Left lung (tissue), 10 donors: ENCODE measurements around the gene TXNDC17. TPM values are rescaled to one million over a fixed set of nuclear protein-coding genes. Genes with fewer than 3 reads are reported as not detected.
"Not testable (repeated sequence)": the region's sequence is repeated elsewhere in the genome, so short reads cannot be mapped to it uniquely, and the experiment has no call there.

ENCODE experiments used
- ATAC-seq: fragments of 200-7000 bp; cut with Tn5 transposase; one replicate; pipeline ENCODE4 v1.9.1; 2020; ENCODE audit warnings: moderate library complexity
- DNase-seq, 4 donors: peaks; one replicate each; pipeline ENCODE4 v3.0.0-alpha.2; 2013 to 2020
- H3K27ac ChIP-seq, 2 donors: fragments of 200-600 bp; sonication (generic) in 1 of 2; one replicate each; pipeline versions ENCODE4 v1.5.0 to v1.8.0; 2020 to 2021
- H3K27me3 ChIP-seq, 2 donors: fragments of 200-600 bp; sonication (generic) in 1 of 2; one replicate each; pipeline versions ENCODE4 v1.5.0 to v1.8.0; 2020 to 2021
- H3K36me3 ChIP-seq, 2 donors: fragments of 200-600 bp; sonication (generic) in 1 of 2; one replicate each; pipeline versions ENCODE4 v1.5.0 to v1.8.0; 2020 to 2021
- H3K4me1 ChIP-seq, 2 donors: fragments of 200-600 bp; one replicate each; pipeline ENCODE4 v1.8.0; 2021
- H3K4me3 ChIP-seq, 2 donors: fragments of 200-600 bp; sonication (generic) in 1 of 2; one replicate each; pipeline versions ENCODE4 v1.5.0 to v1.8.0; 2020 to 2021; ENCODE audit warnings: mild to moderate bottlenecking in 1 of 2
- H3K9me3 ChIP-seq, 2 donors: fragments of 200-600 bp; sonication (generic) in 1 of 2; one replicate each; pipeline versions ENCODE4 v1.5.0 to v1.8.0; 2020 to 2021
- intact Hi-C, 2 donors: fragments of 100-400 bp; cut with DNase I; formaldehyde crosslinking; loops; one replicate each; pipeline versions ENCODE4 v1.11.2 to v1.14.2; 2022
- microRNA-seq, 2 donors: library from miRNA; unstranded; fragments of <30 nt; microRNA quantifications; one replicate each; pipeline ENCODE4, GENCODE V29; 2019
- polyA plus RNA-seq, 6 donors: library from polyadenylated mRNA; unstranded; fragments of 120-200 nt; gene quantifications; one replicate each; pipeline ENCODE4 v1.2.1, GENCODE V29; 2013; ENCODE audit not compliant: insufficient read length in 6 of 6
- total RNA-seq, 2 donors: library from RNA; stranded (reverse); fragmentation: NEBNext Ultra II Directional; extraction: Animal tissue kit (Norgen Biotek cat#: 25700); gene quantifications; one replicate each; pipeline ENCODE4 v1.2.1, GENCODE V29; 2021
- TF ChIP-seq, protein P1 (sequence below), 2 donors: fragments of 200-600 bp; sonication (generic) in 1 of 2; IDR thresholded peaks; one replicate each; pipeline versions ENCODE4 v1.5.0 to v1.8.0; 2021; ENCODE audit warnings: antibody characterized with exemption in 2 of 2
- donor health status: DM: no; HTN: yes; CAD: no.
- donor health status: DM: no; HTN: no; CAD: no.

TXNDC17 gene
- total and polyA plus RNA-seq, 8 donors: 78.9 to 102 (median 91.2) TPM

DNA sequence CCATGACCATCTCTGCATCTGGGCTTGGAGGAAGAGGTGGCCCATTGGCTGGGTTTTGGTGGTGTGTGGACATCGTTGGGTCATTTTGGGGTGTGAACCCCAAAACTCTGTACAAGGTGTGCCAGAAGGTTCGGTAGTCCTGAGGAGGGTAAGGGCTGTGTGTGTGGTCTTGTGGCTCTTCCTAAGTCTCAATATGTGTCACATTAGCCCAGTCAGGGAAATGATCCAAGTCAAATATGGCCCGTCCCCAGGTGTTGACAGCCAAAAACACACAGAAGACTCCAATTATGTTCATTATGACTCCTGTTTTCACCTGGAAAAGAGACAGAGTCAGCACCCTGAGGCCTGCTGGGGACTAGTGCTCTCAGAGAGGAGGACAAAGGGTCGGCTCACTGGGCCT lies 45.2 kb downstream of the TXNDC17 start:
- H3K4me3 ChIP-seq: no peak overlapping the region
- DNase-seq (no peak), ATAC-seq (no peak)
- no peaks in the 10 kb centered on the region for H3K9me3 ChIP-seq
- peaks cover 0 to 27% of the 10 kb centered on the region in 2 donors for H3K27me3 ChIP-seq
- H3K27ac ChIP-seq: no peak overlapping the region
- intact Hi-C loops: no loop called here
- H3K36me3 ChIP-seq: no peaks in the 10 kb centered on the region
- no peaks in the 10 kb centered on the region for H3K4me1 ChIP-seq
- TF ChIP-seq, protein P1, sequence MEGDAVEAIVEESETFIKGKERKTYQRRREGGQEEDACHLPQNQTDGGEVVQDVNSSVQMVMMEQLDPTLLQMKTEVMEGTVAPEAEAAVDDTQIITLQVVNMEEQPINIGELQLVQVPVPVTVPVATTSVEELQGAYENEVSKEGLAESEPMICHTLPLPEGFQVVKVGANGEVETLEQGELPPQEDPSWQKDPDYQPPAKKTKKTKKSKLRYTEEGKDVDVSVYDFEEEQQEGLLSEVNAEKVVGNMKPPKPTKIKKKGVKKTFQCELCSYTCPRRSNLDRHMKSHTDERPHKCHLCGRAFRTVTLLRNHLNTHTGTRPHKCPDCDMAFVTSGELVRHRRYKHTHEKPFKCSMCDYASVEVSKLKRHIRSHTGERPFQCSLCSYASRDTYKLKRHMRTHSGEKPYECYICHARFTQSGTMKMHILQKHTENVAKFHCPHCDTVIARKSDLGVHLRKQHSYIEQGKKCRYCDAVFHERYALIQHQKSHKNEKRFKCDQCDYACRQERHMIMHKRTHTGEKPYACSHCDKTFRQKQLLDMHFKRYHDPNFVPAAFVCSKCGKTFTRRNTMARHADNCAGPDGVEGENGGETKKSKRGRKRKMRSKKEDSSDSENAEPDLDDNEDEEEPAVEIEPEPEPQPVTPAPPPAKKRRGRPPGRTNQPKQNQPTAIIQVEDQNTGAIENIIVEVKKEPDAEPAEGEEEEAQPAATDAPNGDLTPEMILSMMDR (IDR thresholded peaks at IDR 0.05): no peak

DNA sequence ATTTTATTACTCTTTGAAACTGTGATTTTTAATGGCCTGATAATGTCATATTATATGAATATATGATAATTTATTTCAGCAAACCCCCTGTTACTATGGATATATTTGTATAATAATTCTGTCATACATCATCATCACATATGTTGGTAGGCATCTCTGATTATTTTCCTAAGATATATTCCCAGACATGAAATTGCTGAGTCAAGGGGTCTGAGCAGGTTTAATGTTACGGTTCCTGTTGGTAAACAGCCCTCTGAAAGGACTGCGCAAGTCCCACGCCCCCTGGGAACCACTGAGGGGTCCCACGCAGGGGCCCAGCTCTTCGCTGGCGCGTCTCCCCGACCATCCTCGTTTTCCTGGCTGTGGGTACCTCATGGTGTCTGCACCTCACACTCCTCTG lies 48.1 kb downstream of the TXNDC17 start:
- ATAC-seq: no peak
- Histone ChIP-seq H3K27ac (no peak overlapping the region), H3K9me3 (no peaks in the 10 kb centered on the region), H3K4me1 (no peaks in the 10 kb centered on the region), H3K27me3 (peaks cover 0 to 31% of the 10 kb centered on the region in 2 donors), H3K4me3 (no peak overlapping the region), H3K36me3 (no peaks in the 10 kb centered on the region)
- TF ChIP-seq, protein P1 (IDR thresholded peaks at IDR 0.05): no peak
- DNase-seq: no peak
- intact Hi-C loops: no loop called here

DNA sequence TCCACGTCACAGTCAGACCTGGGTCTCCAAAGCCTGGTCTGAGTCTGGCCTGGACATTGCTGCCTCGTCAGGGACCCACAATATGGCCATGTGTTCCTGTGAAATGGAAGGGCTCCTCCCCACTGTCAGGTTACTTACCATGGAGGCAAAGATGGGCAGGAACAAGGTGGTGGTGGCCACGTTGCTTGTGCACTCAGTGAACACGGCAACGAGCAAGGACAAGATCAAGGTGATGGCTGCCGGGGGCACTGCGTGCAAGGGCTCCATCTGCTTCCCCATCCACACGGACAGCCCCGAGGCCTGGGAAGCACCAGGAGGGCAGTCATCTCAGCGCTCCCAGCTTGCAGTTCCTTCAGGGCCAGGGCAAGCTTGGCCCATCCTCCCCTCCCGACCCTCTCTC lies 49.8 kb downstream of the TXNDC17 start:
- intact Hi-C loops: no loop called here
- no peak overlapping the region for H3K4me3 ChIP-seq
- no peaks in the 10 kb centered on the region for H3K36me3 ChIP-seq
- H3K9me3 ChIP-seq: no peaks in the 10 kb centered on the region
- H3K27ac ChIP-seq: no peak overlapping the region
- TF ChIP-seq, protein P1 (IDR thresholded peaks at IDR 0.05): no peak
- H3K4me1 ChIP-seq: no peaks in the 10 kb centered on the region
- no peak for DNase-seq
- no peak for ATAC-seq
- peaks cover 0 to 40% of the 10 kb centered on the region in 2 donors for H3K27me3 ChIP-seq

DNA sequence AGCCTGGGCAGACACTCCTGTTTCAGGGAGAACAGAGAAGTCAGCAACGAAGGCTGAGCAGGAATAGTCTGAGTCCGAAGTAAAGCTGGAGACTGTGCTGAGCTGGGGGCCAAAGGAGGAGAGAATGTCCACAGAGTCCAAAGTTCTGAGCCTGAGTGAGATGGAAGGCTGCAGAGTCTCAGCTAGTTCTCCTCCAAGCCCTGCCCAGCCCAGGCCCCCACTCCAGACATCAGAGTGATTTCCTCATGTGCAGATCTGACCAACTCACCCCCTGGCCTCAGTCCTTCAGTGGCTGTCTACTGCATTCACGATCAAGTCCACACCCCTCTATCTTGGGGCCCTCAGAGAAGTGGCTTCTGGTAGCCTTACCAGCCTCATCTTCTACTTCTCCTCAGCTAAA lies 50.7 kb downstream of the TXNDC17 start:
- H3K9me3 ChIP-seq: no peaks in the 10 kb centered on the region
- H3K27me3 ChIP-seq: peaks cover 0 to 45% of the 10 kb centered on the region in 2 donors
- H3K36me3 ChIP-seq: no peaks in the 10 kb centered on the region
- ATAC-seq: no peak
- no peak overlapping the region for H3K27ac ChIP-seq
- H3K4me1 ChIP-seq: no peaks in the 10 kb centered on the region
- no peak overlapping the region for H3K4me3 ChIP-seq
- no peak for DNase-seq
- intact Hi-C loops: no loop called here
- TF ChIP-seq, protein P1 (IDR thresholded peaks at IDR 0.05): no peak

DNA sequence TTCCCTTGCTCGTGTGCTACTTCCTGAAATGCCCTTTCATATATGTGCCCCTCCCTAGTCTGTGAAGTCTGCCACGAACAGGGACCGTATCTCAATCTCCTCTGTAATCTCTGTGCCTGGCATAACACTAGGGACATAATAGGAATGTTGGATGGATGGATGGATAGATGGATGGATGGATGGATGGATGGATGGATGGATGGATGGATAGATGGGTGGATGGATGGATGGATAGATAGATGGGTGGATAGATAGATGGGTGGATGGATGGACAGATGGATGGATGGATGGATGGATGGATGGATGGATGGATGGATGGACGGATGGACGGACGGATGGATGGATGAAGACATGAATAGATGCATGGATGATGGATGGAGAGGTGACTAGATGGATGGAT lies 51.1 kb downstream of the TXNDC17 start:
- H3K27ac ChIP-seq, H3K9me3 ChIP-seq, DNase-seq, H3K4me1 ChIP-seq, intact Hi-C loops, ATAC-seq, H3K4me3 ChIP-seq, H3K36me3 ChIP-seq: not testable (repeated sequence)
- H3K27me3 ChIP-seq: peaks cover 0 to 45% of the 10 kb centered on the region in 2 donors

Small RNA genes lying within 50 kb of the gene (microRNA-seq; reads per million reads assigned to microRNA genes)
- gene MIR4520-1 (0 reads per million in 2 donors), gene MIR4520-2 (0 reads per million in 2 donors)

Other genes starting within 250 kb of the TXNDC17 start
- not detected for gene AIPL1, start 205.9 kb upstream of the TXNDC17 start, total RNA-seq
- gene AIPL1, start 205.9 kb upstream of the TXNDC17 start, polyA plus RNA-seq: under 1 TPM in 1 of 6 donors, not detected in 5; 0.06 TPM
- gene PIMREG, start 196.6 kb upstream of the TXNDC17 start, total RNA-seq: 1 to 10 TPM; 1.6 to 4.6 TPM
- gene PIMREG, start 196.6 kb upstream of the TXNDC17 start, polyA plus RNA-seq: 10 to 100 TPM; 16.5 to 76.8 (median 22.8) TPM
- gene PITPNM3, start 84.5 kb upstream of the TXNDC17 start, total RNA-seq: 10 to 100 TPM; 12.3 to 13.8 TPM
- gene PITPNM3, start 84.5 kb upstream of the TXNDC17 start, polyA plus RNA-seq: 1 to 10 TPM; 3.6 to 6.3 (median 5.5) TPM
- 10 to 100 TPM; 15.8 to 18.6 TPM for gene KIAA0753, start 349 bp upstream of the TXNDC17 start, total RNA-seq
- gene KIAA0753, start 349 bp upstream of the TXNDC17 start, polyA plus RNA-seq: 10 to 100 TPM; 32.2 to 46.7 (median 39.9) TPM
- 10 to 100 TPM; 19.1 to 26.8 TPM for gene MED31, start 10.5 kb downstream of the TXNDC17 start, total RNA-seq
- 10 to 100 TPM; 22.0 to 29.8 (median 24.1) TPM for gene MED31, start 10.5 kb downstream of the TXNDC17 start, polyA plus RNA-seq
- 1 to 10 TPM; 1.3 to 2.2 TPM for gene C17orf100, start 10.7 kb downstream of the TXNDC17 start, total RNA-seq
- 1 to 10 TPM; 4.9 to 7.6 (median 6.5) TPM for gene C17orf100, start 10.7 kb downstream of the TXNDC17 start, polyA plus RNA-seq
- under 1 TPM in 1 of 2 donors, not detected in 1; 0.17 TPM for gene SLC13A5, start 72.3 kb downstream of the TXNDC17 start, total RNA-seq
- gene SLC13A5, start 72.3 kb downstream of the TXNDC17 start, polyA plus RNA-seq: under 1 TPM; 0.24 to 0.77 (median 0.48) TPM
- gene XAF1, start 115.0 kb downstream of the TXNDC17 start, total RNA-seq: 10 to 100 TPM; 62.9 to 63.0 TPM
- 10 to 100 TPM; 19.8 to 41.3 (median 25.0) TPM for gene XAF1, start 115.0 kb downstream of the TXNDC17 start, polyA plus RNA-seq
- under 1 TPM in 1 of 2 donors, not detected in 1; 0.17 TPM for gene FBXO39, start 135.2 kb downstream of the TXNDC17 start, total RNA-seq
- gene FBXO39, start 135.2 kb downstream of the TXNDC17 start, polyA plus RNA-seq: under 1 TPM; 0.31 to 0.70 (median 0.49) TPM
- 1 to 10 TPM in 1 of 2 donors, not detected in 1; 4.9 TPM for gene TEKT1, start 190.7 kb downstream of the TXNDC17 start, total RNA-seq
- gene TEKT1, start 190.7 kb downstream of the TXNDC17 start, polyA plus RNA-seq: 10 to 100 TPM in 1 of 6 donors, 1 to 10 TPM in 5; 1.4 to 13.6 (median 7.8) TPM